ENCODE results near the gene UBR2.

- TF ChIP-seq EZH2 (IDR thresholded peaks at IDR 0.05; ENCODE audit: borderline replicate concordance, low read depth, low read length, severe bottlenecking) = no peak
- TF ChIP-seq CTCF (IDR thresholded peaks at IDR 0.05; ENCODE audit: borderline replicate concordance, extremely low read depth, low read length, poor library complexity, severe bottlenecking) = no peak
These were observed 88.4 kb downstream of the UBR2 start for GRCh38 chr6:42652024-42652746.
